Measurements from ENCODE around the gene VEPH1. TPM values are rescaled to one million over a fixed set of nuclear protein-coding genes. Genes with fewer than 3 reads are reported as not detected.

Gene VEPH1
- total RNA-seq, 1 donor from 2014 or later, result not detected

- intact Hi-C loops (cut with micrococcal nuclease), result no loop called here
- Mint-ChIP-seq H3K4me3 (no peak overlapping the region), H3K36me3 (ENCODE audit: low read depth) (no peaks in the 10 kb centered on the region), H3K9me3 (no peaks in the 10 kb centered on the region), H3K4me1 (ENCODE audit: low read depth) (no peaks in the 10 kb centered on the region), H3K27me3 (ENCODE audit: insufficient read depth) (peaks cover 2% of the 10 kb centered on the region), H3K27ac (no peak overlapping the region)
- no peak for DNase-seq (ENCODE audit: low spot score)
Observed at GRCh38 chr3:157248590-157249422, 254.4 kb downstream of the VEPH1 start.

- intact Hi-C loops (cut with micrococcal nuclease), result no loop called here
- no peak overlapping the region for H3K27ac Mint-ChIP-seq
- no peak for DNase-seq (ENCODE audit: low spot score)
- H3K36me3 Mint-ChIP-seq (ENCODE audit: low read depth), result no peaks in the 10 kb centered on the region
- no peaks in the 10 kb centered on the region for H3K9me3 Mint-ChIP-seq
- no peaks in the 10 kb centered on the region for H3K4me1 Mint-ChIP-seq (ENCODE audit: low read depth)
- peaks cover 2% of the 10 kb centered on the region for H3K27me3 Mint-ChIP-seq (ENCODE audit: insufficient read depth)
- no peak overlapping the region for H3K4me3 Mint-ChIP-seq
Observed at GRCh38 chr3:157247391-157247790, 255.8 kb downstream of the VEPH1 start.

- H3K4me1 Mint-ChIP-seq (ENCODE audit: low read depth), result peaks cover 6% of the 10 kb centered on the region
- intact Hi-C loops (cut with micrococcal nuclease), result no loop called here
- no peaks in the 10 kb centered on the region for H3K36me3 Mint-ChIP-seq (ENCODE audit: low read depth)
- H3K9me3 Mint-ChIP-seq, result no peaks in the 10 kb centered on the region
- no peaks in the 10 kb centered on the region for H3K27me3 Mint-ChIP-seq (ENCODE audit: insufficient read depth)
- DNase-seq (ENCODE audit: low spot score), result no peak
- no peak overlapping the region for H3K4me3 Mint-ChIP-seq
- H3K27ac Mint-ChIP-seq, result no peak overlapping the region
Observed at GRCh38 chr3:157242836-157243235, 260.4 kb downstream of the VEPH1 start.

- no peak overlapping the region for H3K4me3 Mint-ChIP-seq
- H3K4me1 Mint-ChIP-seq (ENCODE audit: low read depth), result peaks cover 6% of the 10 kb centered on the region
- H3K27me3 Mint-ChIP-seq (ENCODE audit: insufficient read depth), result peaks cover 3% of the 10 kb centered on the region
- H3K9me3 Mint-ChIP-seq, result no peaks in the 10 kb centered on the region
- H3K27ac Mint-ChIP-seq, result no peak overlapping the region
- DNase-seq (ENCODE audit: low spot score), result no peak
- intact Hi-C loops (cut with micrococcal nuclease), result no loop called here
- H3K36me3 Mint-ChIP-seq (ENCODE audit: low read depth), result no peaks in the 10 kb centered on the region
Observed at GRCh38 chr3:157241599-157241998, 261.6 kb downstream of the VEPH1 start.

- Mint-ChIP-seq H3K36me3 (ENCODE audit: low read depth) (no peaks in the 10 kb centered on the region), H3K9me3 (no peaks in the 10 kb centered on the region)
Observed at GRCh38 chr3:157240408-157240807, 262.8 kb downstream of the VEPH1 start.

GRCh38 chr3:157239082-157239704 lies 264.0 kb downstream of the VEPH1 start:
- intact Hi-C loops (cut with micrococcal nuclease), result loop anchor here (1.0 kb wide), 4 partner anchors 35 to 1089 kb away; partner anchors contain the start of gene CCNL1
- H3K9me3 Mint-ChIP-seq, result no peaks in the 10 kb centered on the region
- no peaks in the 10 kb centered on the region for H3K36me3 Mint-ChIP-seq (ENCODE audit: low read depth)
- H3K27ac Mint-ChIP-seq, result no peak overlapping the region
- peaks cover 6% of the 10 kb centered on the region for H3K4me1 Mint-ChIP-seq (ENCODE audit: low read depth)
- DNase-seq (ENCODE audit: low spot score), result peak; percentile 54
- H3K27me3 Mint-ChIP-seq (ENCODE audit: insufficient read depth), result peaks cover 6% of the 10 kb centered on the region
- H3K4me3 Mint-ChIP-seq, result no peak overlapping the region

More at GRCh38 chr3:157240408-157240807, 262.8 kb downstream of the VEPH1 start:
- Mint-ChIP-seq H3K27me3 (ENCODE audit: insufficient read depth) (peaks cover 3% of the 10 kb centered on the region), H3K27ac (no peak overlapping the region), H3K4me3 (no peak overlapping the region), H3K4me1 (ENCODE audit: low read depth) (peaks cover 6% of the 10 kb centered on the region)
- intact Hi-C loops (cut with micrococcal nuclease), result no loop called here
- no peak for DNase-seq (ENCODE audit: low spot score)

- H3K27me3 Mint-ChIP-seq (ENCODE audit: insufficient read depth), result peaks cover 6% of the 10 kb centered on the region
- no peak overlapping the region for H3K4me3 Mint-ChIP-seq
- no peaks in the 10 kb centered on the region for H3K36me3 Mint-ChIP-seq (ENCODE audit: low read depth)
- intact Hi-C loops (cut with micrococcal nuclease), result no loop called here
- no peak overlapping the region for H3K27ac Mint-ChIP-seq
- H3K4me1 Mint-ChIP-seq (ENCODE audit: low read depth), result peaks cover 6% of the 10 kb centered on the region
- no peaks in the 10 kb centered on the region for H3K9me3 Mint-ChIP-seq
- DNase-seq (ENCODE audit: low spot score), result no peak
Observed at GRCh38 chr3:157238457-157238856, 264.8 kb downstream of the VEPH1 start.

- peaks cover 6% of the 10 kb centered on the region for H3K27me3 Mint-ChIP-seq (ENCODE audit: insufficient read depth)
- intact Hi-C loops (cut with micrococcal nuclease), result no loop called here
Observed at GRCh38 chr3:157237886-157238285, 265.3 kb downstream of the VEPH1 start.

GRCh38 chr3:157235291-157235690 lies 267.9 kb downstream of the VEPH1 start:
- Mint-ChIP-seq H3K9me3 (no peaks in the 10 kb centered on the region), H3K4me3 (no peak overlapping the region), H3K4me1 (ENCODE audit: low read depth) (peaks cover 6% of the 10 kb centered on the region), H3K27me3 (ENCODE audit: insufficient read depth) (peaks cover 8% of the 10 kb centered on the region), H3K27ac (no peak overlapping the region), H3K36me3 (ENCODE audit: low read depth) (no peaks in the 10 kb centered on the region)
- intact Hi-C loops (cut with micrococcal nuclease), result no loop called here
- DNase-seq (ENCODE audit: low spot score), result no peak

More at GRCh38 chr3:157237886-157238285, 265.3 kb downstream of the VEPH1 start:
- H3K4me3 Mint-ChIP-seq, result no peak overlapping the region
- no peaks in the 10 kb centered on the region for H3K36me3 Mint-ChIP-seq (ENCODE audit: low read depth)
- DNase-seq (ENCODE audit: low spot score), result no peak
- H3K9me3 Mint-ChIP-seq, result no peaks in the 10 kb centered on the region
- H3K4me1 Mint-ChIP-seq (ENCODE audit: low read depth), result peaks cover 6% of the 10 kb centered on the region
- H3K27ac Mint-ChIP-seq, result no peak overlapping the region

GRCh38 chr3:157233923-157234322 lies 269.3 kb downstream of the VEPH1 start:
- Mint-ChIP-seq H3K27me3 (ENCODE audit: insufficient read depth) (peaks cover 8% of the 10 kb centered on the region), H3K4me3 (no peak overlapping the region), H3K9me3 (no peaks in the 10 kb centered on the region), H3K36me3 (ENCODE audit: low read depth) (no peaks in the 10 kb centered on the region), H3K27ac (no peak overlapping the region), H3K4me1 (ENCODE audit: low read depth) (peaks cover under 1% of the 10 kb centered on the region)
- intact Hi-C loops (cut with micrococcal nuclease), result no loop called here
- no peak for DNase-seq (ENCODE audit: low spot score)

GRCh38 chr3:157232141-157232540 lies 271.1 kb downstream of the VEPH1 start:
- intact Hi-C loops (cut with micrococcal nuclease), result no loop called here
- Mint-ChIP-seq H3K4me1 (ENCODE audit: low read depth) (no peaks in the 10 kb centered on the region), H3K27ac (no peak overlapping the region), H3K9me3 (no peaks in the 10 kb centered on the region), H3K36me3 (ENCODE audit: low read depth) (peaks cover 2% of the 10 kb centered on the region), H3K4me3 (no peak overlapping the region), H3K27me3 (ENCODE audit: insufficient read depth) (peaks cover 6% of the 10 kb centered on the region)
- DNase-seq (ENCODE audit: low spot score), result no peak

- Mint-ChIP-seq H3K27me3 (ENCODE audit: insufficient read depth) (peaks cover 5% of the 10 kb centered on the region), H3K4me3 (no peak overlapping the region), H3K27ac (no peak overlapping the region), H3K9me3 (no peaks in the 10 kb centered on the region), H3K36me3 (ENCODE audit: low read depth) (peaks cover 2% of the 10 kb centered on the region), H3K4me1 (ENCODE audit: low read depth) (peaks cover 5% of the 10 kb centered on the region)
- no peak for DNase-seq (ENCODE audit: low spot score)
- intact Hi-C loops (cut with micrococcal nuclease), result no loop called here
Observed at GRCh38 chr3:157231071-157231470, 272.1 kb downstream of the VEPH1 start.

- H3K27me3 Mint-ChIP-seq (ENCODE audit: insufficient read depth), result no peaks in the 10 kb centered on the region
- no peak for DNase-seq (ENCODE audit: low spot score)
- no peak overlapping the region for H3K4me3 Mint-ChIP-seq
- peaks cover 2% of the 10 kb centered on the region for H3K36me3 Mint-ChIP-seq (ENCODE audit: low read depth)
- peaks cover 12% of the 10 kb centered on the region for H3K4me1 Mint-ChIP-seq (ENCODE audit: low read depth)
- intact Hi-C loops (cut with micrococcal nuclease), result no loop called here
- no peak overlapping the region for H3K27ac Mint-ChIP-seq
- H3K9me3 Mint-ChIP-seq, result no peaks in the 10 kb centered on the region
Observed at GRCh38 chr3:157226173-157226847, 276.9 kb downstream of the VEPH1 start.
